GM12801 (cell line): ENCODE measurements around the gene AKR1B1.

ENCODE experiments used
- TF ChIP-seq, protein P1 (sequence below): IDR thresholded peaks from one replicate; pipeline ENCODE4 v1.5.1; 2011; ENCODE audit warnings: control low read depth; ENCODE audit not compliant: insufficient read length; ENCODE audit errors: extremely low read depth

Gene AKR1B1

GRCh38 chr7:134428942-134429341, 30.0 kb downstream of the AKR1B1 start:
- TF ChIP-seq, protein P1, sequence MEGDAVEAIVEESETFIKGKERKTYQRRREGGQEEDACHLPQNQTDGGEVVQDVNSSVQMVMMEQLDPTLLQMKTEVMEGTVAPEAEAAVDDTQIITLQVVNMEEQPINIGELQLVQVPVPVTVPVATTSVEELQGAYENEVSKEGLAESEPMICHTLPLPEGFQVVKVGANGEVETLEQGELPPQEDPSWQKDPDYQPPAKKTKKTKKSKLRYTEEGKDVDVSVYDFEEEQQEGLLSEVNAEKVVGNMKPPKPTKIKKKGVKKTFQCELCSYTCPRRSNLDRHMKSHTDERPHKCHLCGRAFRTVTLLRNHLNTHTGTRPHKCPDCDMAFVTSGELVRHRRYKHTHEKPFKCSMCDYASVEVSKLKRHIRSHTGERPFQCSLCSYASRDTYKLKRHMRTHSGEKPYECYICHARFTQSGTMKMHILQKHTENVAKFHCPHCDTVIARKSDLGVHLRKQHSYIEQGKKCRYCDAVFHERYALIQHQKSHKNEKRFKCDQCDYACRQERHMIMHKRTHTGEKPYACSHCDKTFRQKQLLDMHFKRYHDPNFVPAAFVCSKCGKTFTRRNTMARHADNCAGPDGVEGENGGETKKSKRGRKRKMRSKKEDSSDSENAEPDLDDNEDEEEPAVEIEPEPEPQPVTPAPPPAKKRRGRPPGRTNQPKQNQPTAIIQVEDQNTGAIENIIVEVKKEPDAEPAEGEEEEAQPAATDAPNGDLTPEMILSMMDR: no peak

- TF ChIP-seq, protein P1: no peak
Measured at GRCh38 chr7:134427896-134428295, 31.0 kb downstream of the AKR1B1 start.

- TF ChIP-seq, protein P1: no peak
Measured at GRCh38 chr7:134425777-134426176, 33.1 kb downstream of the AKR1B1 start.

DNA sequence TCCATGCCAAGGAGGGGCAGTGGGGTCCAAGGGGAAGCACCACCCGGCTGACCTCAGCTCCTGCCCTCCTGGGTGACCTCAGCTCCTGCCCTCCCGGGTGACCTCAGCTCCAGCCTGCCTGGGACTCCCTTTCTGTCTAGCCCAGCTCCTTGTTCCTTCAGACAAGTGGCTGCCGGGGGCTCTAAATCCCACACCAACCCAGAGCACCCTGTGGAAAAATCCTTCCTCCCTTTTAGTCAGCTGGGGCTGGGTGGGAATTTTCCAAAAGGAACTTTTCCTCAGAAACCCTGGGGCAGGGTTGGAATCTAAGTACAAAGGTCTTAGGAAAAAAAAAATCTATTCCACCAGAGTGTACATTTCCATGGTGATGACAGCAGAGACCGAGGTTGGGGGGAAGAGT, 36.3 kb downstream of the AKR1B1 start:
- TF ChIP-seq, protein P1: no peak

- TF ChIP-seq, protein P1: no peak
Measured at GRCh38 chr7:134422008-134422407, 36.9 kb downstream of the AKR1B1 start.

DNA sequence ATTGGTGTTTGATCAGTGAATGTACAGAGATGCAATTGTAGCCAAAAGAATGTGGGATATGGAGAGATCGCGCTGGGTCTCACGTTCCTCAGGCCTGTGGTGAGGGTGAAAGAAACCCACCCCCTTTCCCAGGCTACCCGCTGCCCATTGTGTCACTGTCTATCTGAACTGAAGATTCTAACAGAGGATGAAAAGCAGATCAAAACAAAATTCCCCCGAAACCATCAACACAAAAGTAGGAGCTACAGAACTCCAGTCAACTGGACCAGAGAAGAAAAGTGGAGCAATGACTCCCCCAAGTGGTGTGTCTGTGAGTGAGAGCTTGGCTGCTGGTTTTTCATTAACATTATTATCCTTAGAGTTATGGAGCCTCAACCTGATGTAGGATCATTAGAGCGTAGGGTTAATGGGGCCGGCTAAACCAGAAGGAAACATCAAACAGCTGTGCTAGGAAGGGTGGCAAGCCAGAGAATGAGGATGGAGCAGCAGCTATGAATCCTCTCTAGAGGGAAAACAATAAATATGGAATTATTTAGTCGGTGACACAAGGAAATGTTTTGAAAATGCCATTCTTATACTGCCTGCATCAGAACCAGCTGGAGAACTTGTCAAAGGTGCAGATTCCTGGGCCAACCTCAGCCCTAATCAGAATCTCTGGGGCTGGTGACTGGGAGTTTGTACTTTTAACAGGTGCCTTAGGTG, 38.3 kb downstream of the AKR1B1 start:
- TF ChIP-seq, protein P1: no peak

- TF ChIP-seq, protein P1: no peak
Measured at GRCh38 chr7:134419875-134420274, 39.0 kb downstream of the AKR1B1 start.
